ENCODE data around the gene ATG2A.

- TF ChIP-seq, protein P1, sequence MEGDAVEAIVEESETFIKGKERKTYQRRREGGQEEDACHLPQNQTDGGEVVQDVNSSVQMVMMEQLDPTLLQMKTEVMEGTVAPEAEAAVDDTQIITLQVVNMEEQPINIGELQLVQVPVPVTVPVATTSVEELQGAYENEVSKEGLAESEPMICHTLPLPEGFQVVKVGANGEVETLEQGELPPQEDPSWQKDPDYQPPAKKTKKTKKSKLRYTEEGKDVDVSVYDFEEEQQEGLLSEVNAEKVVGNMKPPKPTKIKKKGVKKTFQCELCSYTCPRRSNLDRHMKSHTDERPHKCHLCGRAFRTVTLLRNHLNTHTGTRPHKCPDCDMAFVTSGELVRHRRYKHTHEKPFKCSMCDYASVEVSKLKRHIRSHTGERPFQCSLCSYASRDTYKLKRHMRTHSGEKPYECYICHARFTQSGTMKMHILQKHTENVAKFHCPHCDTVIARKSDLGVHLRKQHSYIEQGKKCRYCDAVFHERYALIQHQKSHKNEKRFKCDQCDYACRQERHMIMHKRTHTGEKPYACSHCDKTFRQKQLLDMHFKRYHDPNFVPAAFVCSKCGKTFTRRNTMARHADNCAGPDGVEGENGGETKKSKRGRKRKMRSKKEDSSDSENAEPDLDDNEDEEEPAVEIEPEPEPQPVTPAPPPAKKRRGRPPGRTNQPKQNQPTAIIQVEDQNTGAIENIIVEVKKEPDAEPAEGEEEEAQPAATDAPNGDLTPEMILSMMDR (IDR thresholded peaks at IDR 0.05), result no peak
- TF ChIP-seq POLR2A (IDR thresholded peaks at IDR 0.05), result no peak
Measured at GRCh38 chr11:64861227-64861975, 55.6 kb downstream of the ATG2A start.
